ENCODE measurements around the gene DDX50.

Gene DDX50

DNA sequence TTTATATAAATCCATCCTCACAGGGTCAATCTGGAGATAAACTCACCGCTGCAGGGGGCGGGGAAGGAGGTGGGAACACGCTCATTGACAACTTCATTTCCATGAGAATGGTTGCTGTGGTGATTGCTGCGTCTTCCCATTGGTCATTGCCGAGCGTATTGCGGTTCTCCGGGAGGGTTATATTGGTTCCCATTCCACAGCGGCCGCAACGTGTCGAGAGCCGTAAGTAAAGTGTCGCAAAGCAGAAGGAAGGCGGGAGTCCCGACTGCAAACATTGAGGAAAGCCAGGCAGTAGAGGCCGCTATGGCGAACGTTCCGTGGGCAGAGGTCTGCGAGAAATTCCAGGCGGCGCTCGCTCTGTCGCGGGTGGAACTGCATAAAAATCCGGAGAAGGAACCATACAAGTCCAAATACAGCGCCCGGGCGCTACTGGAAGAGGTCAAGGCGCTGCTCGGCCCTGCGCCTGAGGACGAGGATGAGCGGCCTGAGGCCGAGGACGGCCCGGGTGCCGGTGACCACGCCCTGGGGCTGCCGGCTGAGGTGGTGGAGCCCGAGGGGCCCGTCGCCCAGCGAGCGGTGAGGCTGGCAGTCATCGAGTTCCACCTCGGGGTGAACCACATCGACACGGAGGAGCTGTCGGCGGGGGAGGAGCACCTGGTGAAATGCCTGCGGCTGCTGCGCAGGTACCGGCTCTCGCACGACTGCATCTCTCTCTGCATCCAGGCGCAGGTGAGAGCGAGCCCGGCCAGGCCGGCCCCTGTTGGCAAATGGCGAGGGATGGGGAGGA, 87.6 kb downstream of the DDX50 start, which contains the start of gene KIFBP:
TSS of gene KIFBP (plus strand) at position 274 of the 787 bp plus-strand sequence. CDS start at position 304, 30 bp downstream.
- DNase-seq = peak; percentile 81

DNA sequence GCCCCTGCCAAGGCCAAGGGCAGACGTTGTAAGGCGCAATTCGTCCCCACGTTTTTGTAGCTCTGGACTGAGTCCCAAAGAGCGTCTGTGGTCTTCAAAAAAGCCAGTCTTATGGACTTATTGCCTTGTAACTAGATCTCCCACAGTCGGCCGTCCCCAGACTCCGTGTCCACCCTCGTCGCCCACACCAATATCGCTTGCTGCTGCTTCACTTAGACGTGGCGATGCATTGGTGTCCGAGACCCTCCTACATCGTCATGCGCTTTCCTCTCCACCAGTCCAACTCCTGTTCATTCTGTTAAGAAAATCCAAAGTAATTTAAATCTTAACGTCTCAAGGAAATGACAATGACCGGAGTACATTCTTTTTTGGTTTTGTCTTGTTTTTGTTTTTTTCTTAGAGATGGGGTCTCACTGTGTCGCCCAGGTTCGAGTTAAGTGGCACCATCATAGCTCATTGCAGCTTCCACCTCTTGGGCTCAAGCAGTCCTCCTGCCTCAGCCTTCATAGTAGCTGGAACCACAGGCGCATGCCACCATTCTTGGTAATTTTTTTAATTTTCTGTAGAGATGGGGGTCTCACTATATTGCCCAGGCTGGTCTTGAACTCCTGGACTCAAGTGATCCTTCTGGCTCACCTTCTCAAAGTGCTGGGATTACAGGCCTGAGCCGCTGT, 88.3 kb downstream of the DDX50 start:
- no peak for DNase-seq

- no peak for DNase-seq
Measured at GRCh38 chr10:68992636-68993440, 91.7 kb downstream of the DDX50 start.

All from activated naive CD4-positive, alpha-beta T cell treated with Interleukin-2 at 50 U/mL for 16 hours (primary cell).